NCI-H226 (cell line): ENCODE measurements around the gene BDKRB2.

ENCODE experiments used
- DNase-seq: peaks from one replicate; pipeline ENCODE4 v3.0.0-alpha.2; 2015

The BDKRB2 gene

GRCh38 chr14:96204151-96205058 is at the start of gene BDKRB2:
Gene BDKRB2 (plus strand): TSS chr14:96204839. CDS start chr14:96237108, 32,269 bp downstream.
- DNase-seq = peak; percentile 73

GRCh38 chr14:96154900-96155299 is 49.7 kb upstream of the BDKRB2 start:
- DNase-seq = no peak

GRCh38 chr14:96156804-96157760 is 47.6 kb upstream of the BDKRB2 start:
- no peak for DNase-seq

- DNase-seq = no peak
Measured at GRCh38 chr14:96158735-96159134, 45.9 kb upstream of the BDKRB2 start.

- no peak for DNase-seq
Measured at GRCh38 chr14:96160076-96160912, 44.3 kb upstream of the BDKRB2 start.

- DNase-seq = no peak
Measured at GRCh38 chr14:96160913-96161310, 43.7 kb upstream of the BDKRB2 start.

GRCh38 chr14:96161636-96162035 is 43.0 kb upstream of the BDKRB2 start:
- DNase-seq = no peak

GRCh38 chr14:96162265-96162664 is 42.4 kb upstream of the BDKRB2 start:
- no peak for DNase-seq

GRCh38 chr14:96162741-96163140 is 41.9 kb upstream of the BDKRB2 start:
- peak; percentile 13 for DNase-seq

GRCh38 chr14:96164861-96165490 is 39.7 kb upstream of the BDKRB2 start:
- no peak for DNase-seq

- DNase-seq = no peak
Measured at GRCh38 chr14:96165493-96166436, 38.9 kb upstream of the BDKRB2 start.

GRCh38 chr14:96166461-96167223 is 38.0 kb upstream of the BDKRB2 start:
- DNase-seq = no peak

GRCh38 chr14:96167224-96168148 is 37.2 kb upstream of the BDKRB2 start:
- DNase-seq = peak; percentile 51

GRCh38 chr14:96168581-96168980 is 36.1 kb upstream of the BDKRB2 start:
- no peak for DNase-seq

- DNase-seq = no peak
Measured at GRCh38 chr14:96170961-96171592, 33.6 kb upstream of the BDKRB2 start.

- DNase-seq = no peak
Measured at GRCh38 chr14:96173636-96174475, 30.8 kb upstream of the BDKRB2 start.

- no peak for DNase-seq
Measured at GRCh38 chr14:96176275-96176674, 28.4 kb upstream of the BDKRB2 start.
